ENCODE measurements around the gene KRT5.

- TF ChIP-seq CTCF (conservative IDR thresholded peaks at IDR 0.05; ENCODE audit: low read length) (no peak), EZH2phosphoT487 (IDR thresholded peaks at IDR 0.05; ENCODE audit: borderline replicate concordance, low read depth, low read length) (no peak)
These were observed 21.5 kb upstream of the KRT5 start for GRCh38 chr12:52541709-52542108.
